GM18520 (cell line): ENCODE data around the gene HYAL4.
A peak's percentile ranks its signal among the peaks of the same experiment; 100 is the strongest.
"Not testable (repeated sequence)": the region's sequence is repeated elsewhere in the genome, so short reads cannot be mapped to it uniquely, and the experiment has no call there.

Experiments
- ATAC-seq: cut with Tn5 transposase; IDR thresholded peaks from one replicate; pipeline ENCODE4 v1.9.1; 2021; ENCODE audit not compliant: unreplicated experiment

HYAL4 gene

DNA sequence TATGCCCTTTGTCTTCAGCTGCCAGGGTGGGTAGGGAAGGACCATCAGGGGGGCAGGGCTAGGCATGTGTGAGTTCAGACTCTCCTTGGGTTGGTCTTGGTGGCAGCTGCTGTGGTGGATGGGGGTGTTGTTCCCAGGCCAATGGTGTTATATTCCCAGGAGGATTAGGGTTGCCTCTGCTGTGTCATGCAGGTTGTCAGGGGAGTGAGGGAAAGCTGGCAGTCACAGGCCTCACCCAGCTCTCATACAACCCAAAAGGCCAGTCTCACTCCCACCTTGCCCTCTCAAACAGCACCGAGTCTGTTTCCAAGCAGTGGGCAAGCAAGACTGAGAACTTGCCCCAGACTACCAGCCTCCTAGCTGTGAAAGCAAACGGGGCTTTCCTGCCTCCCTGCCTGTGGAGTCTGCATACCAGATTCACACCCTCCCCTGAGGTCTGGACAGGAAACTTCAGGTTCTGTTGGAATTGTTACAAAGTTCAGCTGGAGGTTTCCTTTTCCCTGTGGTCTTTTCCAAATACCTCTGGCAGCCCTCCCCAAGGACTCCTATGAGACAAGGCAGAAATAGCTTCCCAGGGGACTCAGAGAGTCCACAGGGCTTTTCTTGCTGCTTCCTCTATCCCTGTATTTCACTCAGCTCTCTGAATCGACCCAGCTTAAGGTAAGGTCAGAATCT lies 1.4 kb downstream of the HYAL4 start:
- ATAC-seq = no peak

DNA sequence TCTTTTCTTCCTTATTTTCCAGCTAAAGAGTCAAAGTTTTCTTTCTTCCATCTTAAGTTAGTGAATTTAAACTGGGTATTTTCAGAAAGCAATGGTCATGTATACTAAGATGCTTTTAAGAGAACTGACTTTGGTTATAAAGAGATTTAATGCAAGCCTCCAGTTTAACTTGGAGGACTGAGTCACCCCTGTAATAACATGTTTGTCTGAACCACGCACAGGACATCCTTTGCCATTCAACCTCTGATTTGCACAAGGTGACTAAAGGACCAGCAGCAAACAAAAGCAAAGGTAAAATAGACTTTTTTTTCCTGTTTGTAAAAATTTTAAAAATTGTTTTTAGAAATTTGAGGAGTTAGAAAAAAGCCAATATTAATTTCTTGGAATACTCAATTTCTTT lies 2.9 kb downstream of the HYAL4 start:
- no peak for ATAC-seq

DNA sequence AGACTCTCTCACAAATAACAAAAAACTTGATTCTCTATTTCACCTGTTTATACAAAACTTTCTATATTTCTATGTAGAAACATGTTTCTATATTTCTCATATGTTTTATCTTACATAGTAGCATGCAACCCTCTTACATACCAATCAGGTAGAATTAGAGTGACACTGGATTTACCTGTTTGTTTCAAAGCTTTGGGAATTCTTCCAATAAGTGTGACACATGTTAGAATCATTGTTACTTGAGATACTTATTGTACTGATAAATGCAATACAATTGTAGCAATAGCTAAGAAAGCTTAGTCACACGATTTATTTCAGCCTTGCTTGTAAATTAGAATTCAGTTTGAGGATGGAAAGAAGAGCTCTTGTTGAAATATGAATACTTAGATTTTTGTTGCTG lies 4.9 kb downstream of the HYAL4 start:
- ATAC-seq = no peak

DNA sequence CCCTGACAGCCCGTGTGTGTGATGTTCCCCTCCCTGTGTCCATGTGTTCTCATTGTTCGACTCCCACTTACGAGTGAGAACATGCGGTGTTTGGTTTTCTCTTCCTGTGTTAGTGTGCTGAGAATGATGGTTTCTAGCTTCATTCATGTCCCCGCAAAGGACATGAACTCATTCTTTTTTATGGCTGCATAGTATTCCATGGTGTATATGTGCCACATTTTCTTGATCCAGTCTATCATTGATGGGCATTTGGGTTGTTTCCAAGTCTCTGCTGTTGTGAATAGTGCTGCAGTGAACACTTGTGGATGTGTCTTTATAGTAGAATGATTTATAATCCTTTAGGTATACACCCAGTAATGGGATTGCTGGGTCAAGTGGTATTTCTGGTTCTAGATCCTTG lies 6.4 kb downstream of the HYAL4 start:
- not testable (repeated sequence) for ATAC-seq

DNA sequence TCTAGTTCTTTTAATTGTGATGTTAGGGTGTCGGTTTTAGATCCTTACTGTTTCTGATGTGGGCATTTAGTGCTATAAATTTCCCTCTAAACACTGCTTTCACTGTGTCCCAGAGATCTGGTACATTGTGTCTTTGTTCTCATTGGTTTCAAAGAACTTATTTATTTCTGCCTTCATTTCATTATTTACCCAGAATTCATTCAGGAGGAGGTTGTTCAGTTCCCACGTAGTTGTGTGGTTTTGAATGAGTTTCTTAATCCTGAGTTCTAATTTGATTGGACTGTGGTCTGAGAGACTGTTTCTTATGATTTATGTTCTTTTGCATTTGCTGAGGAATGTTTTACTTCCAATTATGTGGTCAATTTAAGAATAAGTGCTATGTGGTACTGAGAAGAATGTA lies 9.3 kb downstream of the HYAL4 start:
- ATAC-seq = not testable (repeated sequence)

DNA sequence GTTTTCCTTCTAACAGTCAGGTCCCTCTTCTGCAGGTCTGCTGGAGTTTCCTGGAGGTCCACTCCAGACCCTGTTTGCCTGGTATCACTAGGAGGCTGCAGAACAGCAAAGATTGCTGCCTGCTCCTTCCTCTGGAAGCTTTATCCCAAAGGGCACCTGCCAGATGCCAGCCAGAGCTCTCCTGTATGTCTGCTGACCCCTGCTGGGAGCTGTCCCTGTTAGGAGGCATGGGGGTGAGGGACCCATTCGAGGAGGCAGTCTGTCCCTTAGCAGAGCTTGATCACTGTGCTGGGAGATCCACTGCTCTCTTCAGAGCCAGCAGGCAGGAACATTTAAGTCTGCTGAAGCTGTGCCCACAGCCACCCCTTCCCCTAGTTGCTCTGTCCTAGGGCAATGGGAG lies 11.5 kb downstream of the HYAL4 start:
- not testable (repeated sequence) for ATAC-seq

DNA sequence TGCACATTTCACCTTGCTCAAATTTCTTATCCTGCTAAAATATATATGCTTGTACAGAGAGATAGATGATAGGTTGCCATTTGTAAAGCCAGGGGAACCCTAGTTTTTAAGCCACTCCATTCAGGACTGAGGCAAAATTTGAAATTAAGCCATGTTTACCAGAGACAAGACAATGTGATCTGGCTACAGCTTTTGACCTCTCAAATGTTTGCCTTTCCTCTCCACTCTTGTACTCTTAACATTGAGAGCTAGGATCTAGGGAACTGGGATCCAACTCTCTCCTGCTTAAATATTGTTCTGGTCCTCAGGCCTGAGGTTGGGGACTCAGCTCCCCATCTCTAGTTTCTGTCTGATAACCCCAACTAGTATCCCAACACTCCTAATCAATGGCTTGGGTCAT lies 15.9 kb downstream of the HYAL4 start:
- ATAC-seq = no peak

DNA sequence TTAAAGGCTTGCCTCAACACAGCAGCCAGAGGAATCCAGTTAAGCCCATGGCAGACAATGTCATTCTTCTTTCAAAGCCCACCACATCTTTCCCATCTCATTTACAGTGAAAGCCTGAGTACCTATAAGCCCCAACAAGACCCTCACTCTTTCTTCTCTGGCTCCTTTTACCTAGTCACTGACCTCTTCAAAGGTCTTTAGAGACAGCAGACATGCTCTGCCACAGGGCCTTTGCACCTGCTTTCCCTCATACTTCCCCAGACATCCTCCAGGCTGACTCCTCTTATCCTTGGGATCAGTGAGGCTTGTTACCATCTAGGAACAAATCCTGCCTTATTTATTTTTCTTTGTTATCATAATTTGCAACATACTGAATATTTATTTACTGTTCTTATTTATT lies 17.8 kb downstream of the HYAL4 start:
- no peak for ATAC-seq

DNA sequence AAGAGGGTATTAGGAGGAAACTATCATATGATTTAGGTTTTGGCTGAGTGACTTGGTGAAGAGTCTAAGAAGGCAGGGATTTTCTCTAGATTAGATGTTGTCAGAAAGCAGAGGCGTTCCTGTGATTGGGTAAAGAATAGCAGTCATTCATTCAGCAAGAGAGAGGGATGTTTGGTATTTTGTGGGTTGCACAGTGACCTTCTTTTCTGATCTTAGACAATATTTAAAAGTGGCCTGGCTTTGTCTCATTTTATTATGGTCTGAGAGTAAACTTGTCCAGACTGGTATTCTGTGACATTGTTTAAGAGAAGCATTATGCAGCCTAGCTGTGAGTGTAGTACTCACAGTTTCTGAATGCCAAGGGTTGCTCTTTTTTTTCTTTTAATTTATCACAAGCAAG lies 18.5 kb downstream of the HYAL4 start:
- no peak for ATAC-seq

DNA sequence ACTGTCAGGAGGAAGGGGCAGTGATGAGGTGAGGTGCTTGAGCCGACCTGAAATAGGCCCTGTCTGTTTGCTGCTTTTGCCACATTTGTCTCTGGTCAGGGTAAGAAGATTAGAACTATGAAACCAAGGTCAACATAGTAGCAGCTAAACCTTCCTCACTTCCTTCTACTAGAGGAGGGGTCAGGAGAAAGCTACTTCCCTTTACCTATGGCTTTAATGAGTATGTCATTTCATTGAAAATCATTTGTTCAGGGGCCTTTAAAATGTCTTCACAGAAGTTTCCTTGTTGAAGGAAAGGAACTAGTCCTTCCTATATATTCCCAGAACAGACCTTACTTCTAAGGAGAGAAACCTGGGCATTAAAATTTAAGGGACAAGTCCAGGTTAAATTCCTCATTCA lies 19.0 kb downstream of the HYAL4 start:
- ATAC-seq = no peak

DNA sequence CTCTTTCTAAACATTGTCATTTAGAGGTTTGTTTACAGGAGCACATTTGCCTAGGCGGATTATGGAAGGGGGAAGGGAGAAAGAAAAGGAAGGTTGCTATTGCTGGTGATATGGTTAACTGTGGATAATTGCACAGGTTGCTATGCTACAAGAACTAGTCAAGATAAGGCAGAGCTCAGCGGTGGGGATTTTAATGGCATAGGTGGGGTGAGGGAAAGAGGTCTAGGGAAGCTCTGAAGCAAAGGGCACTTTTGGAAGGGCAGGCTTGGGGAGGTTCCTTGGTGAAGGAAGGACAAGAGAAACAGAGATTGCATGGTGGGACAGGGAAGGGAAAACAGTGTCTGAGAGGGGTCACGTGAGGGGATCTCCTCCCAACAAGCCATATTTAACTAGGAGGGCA lies 19.5 kb downstream of the HYAL4 start:
- ATAC-seq = no peak

DNA sequence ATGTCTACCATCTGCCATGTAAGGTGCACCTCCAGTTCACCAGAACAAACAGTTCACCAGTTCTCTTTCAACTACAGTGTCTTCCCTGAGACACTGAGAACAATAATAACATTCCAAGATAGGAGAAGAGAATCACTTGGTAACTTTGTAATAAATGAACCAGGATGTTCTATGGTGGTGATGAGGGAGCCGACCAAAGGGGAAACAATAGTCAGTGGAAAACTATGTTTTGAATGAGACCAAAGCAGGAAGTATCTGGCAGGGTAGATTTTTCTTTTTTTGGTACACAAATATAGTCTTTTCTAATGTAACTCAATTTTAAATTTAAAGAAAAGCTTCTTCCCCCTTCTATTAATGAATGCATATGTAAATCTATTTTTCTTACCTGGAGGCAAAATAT lies 20.0 kb downstream of the HYAL4 start:
- no peak for ATAC-seq

DNA sequence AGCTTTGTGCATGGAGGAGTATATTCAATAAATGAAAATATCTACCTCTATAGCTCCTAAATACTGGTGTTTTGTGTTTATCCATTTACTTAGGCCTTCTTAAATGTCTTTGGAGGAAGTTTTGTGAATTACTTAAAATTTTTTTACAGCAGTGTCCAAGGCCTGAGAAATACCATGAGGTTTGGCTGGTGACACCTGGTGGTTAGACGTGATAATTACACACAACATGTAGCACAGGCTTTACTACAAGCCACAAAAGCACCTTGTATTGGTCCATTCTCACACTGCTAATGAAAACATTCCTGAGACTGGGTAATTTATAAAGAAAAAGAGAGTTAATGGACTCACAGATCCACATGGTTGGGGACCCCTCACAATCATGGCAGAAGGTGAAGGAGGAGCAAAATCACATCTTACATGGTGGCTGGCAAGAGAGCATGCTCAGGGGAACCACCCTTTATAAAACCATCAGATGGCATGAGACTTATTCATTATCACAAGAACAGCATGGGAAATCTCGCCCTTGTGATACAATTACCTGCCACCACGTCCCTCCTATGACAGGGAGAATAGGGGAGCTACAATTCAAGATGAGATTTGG lies 20.6 kb downstream of the HYAL4 start:
- ATAC-seq = peak; percentile 77

DNA sequence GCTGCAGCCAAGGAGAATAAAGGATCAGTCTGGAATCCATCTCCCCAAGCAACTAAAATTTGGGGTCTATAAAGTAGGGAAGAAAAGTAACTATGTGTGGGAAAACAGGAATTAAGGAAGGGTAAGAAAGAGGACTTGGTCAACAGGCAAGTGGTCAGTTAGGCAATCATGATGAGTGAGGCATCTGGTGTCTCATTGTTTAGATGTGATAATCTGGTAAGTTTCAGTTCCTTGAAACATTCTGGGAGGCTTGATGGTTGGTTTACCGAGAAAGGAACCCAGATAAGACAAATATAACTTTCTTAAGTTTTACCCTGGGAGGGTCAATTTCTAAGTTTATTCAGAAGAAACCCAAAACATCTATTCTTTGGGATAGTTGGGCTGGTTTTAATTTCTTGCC lies 22.3 kb downstream of the HYAL4 start:
- ATAC-seq = no peak

DNA sequence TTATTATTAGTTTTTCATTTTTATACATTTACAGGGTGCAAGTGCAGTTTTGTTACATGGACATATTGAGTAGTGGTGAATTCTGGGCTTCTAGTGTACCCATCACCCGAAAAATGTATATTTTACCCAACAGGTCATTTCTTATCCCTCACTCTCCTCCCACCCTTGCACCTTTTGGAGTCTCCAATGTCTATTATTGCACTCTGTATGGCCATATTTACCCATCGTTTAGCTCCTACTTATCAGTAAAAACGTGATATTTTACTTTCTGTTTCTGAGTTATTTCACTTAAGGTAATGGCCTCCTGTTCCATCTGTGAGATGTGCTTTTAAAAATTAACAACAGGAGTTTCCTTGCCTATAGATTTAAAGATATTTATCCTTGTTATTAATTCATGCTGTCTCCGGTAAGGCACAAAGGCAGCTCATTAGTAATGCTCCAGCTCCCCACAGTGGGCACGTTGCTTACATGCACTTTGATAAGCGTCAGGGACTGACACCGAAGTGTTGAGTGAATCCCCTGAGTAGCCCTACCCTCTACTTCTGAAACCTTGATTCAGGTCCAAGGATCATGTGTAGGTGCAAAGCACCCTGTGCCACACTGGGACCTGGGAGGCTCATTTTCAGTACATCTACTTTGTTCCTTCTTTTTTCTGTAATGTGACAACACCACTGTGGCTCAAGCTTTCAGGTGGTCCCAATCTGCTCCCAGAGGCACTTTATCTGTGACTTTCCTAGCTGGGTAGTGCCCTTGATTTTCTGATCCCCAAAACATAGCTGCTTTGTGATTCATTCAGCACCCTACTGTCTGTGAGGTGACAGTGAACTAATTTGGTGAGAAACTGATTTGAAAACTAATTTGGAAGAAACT lies 27.3 kb downstream of the HYAL4 start:
- peak; percentile 92 for ATAC-seq

DNA sequence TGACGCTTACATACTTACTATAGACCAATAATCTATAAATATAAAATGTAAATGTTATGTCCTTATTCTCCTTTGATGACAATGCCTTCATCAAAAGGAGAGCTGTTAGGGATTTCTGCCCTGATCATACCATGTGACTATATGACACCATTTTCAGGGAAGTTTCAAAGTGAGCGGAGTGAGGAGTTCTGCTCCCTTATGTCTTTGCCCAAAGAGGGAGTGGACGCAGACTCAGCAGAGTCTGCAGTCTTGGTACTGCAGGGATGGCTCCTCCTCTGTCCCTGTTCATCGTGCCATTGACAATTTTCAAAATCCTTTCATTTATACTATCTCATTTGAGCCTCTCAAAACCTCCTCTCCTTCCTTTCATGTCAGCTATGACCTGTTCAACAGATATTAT lies 27.9 kb downstream of the HYAL4 start:
- no peak for ATAC-seq

DNA sequence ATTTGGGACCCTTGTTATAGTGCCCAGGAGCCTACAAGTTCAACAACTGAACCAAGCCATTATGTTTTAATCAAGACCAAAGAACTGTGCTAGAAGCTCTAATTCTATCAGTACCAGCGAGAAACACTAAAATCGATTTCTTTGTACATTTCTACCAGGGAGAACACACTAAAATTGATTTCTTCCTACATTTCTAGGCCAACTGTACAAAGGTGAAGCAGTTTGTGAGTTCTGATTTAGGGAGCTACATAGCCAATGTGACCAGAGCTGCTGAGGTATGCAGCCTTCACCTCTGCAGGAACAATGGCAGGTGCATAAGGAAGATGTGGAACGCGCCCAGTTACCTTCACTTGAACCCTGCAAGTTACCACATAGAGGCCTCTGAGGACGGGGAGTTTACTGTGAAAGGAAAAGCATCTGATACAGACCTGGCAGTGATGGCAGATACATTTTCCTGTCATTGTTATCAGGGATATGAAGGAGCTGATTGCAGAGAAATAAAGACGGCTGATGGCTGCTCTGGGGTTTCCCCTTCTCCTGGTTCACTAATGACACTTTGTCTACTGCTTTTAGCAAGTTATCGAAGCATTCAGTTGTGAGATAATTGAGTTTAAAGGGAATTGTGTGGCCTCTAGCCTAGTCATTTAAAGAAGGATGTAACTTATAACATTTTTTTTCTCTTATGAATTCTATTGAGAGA lies 31.7 kb downstream of the HYAL4 start:
- ATAC-seq = no peak

DNA sequence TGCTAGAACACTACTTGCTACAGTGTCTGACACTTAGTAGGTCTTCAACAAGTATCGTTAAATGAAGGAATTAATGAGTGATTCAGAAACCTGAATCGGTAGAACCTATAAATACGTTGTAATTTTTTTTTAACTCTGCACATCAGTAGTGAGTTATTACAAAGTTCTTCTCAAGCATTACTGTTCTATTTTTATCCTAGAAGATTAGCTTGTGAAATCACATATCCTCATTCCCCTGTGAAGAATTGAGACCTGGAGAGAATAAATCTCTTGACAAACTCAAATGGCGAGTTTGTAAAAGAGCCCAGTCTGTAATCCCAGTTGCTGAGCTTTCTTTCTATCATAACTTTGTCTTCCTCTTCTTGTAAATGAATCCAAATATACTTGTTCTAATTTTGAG lies 34.7 kb downstream of the HYAL4 start:
- no peak for ATAC-seq

DNA sequence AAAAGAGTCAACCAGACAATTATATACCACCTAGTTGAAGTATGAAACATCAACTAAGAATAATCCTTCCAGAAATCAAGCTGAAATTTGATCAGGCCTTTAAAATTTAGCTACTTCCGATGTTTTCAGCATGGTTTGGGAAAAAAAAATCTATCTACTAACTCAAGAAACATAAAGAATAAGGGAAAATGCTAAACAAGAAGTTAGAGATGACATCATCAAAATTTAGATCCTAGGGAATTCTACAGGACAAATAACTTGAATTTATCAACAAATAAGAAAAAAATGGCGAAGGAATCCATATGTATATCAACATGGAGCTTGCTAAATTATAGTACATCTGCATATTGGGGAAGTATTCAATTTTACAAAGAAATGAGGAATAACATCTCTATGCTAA lies 36.3 kb downstream of the HYAL4 start:
- no peak for ATAC-seq

DNA sequence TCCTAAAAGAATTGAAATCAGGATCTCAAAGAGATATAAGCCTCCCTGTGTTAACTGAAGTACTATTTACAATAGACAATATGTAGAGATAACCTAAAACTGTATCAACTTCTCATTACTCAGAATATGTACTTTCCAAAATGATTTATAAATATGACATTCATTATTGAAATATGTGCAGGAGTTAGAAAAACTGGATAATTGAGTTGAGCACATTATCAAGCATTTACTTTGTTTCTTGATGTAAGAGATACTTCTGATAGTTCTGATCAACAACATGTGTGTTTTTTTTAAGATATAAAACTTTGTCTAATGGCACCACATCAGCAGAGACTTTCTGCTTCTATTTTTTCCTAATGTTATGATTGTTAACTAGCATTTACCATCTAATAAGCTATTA lies 38.2 kb downstream of the HYAL4 start:
- no peak for ATAC-seq

DNA sequence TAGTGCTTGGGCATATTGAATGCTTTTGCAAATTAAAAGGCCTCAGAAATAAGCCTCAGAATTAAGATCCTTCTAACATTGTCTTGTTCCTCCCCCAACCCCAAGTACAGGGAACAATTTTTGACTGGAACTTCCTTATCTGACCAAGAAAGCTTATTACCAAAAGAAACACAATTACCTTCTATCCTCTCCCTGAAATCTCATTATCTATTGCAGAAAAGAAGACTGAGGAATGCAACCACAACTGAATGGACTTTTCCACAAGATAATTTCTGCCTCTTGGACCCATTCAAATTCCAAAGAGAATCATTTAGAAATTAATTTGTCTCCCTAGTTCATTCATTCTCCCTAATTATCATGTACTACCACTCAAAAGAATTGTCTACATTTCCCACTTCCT lies 43.2 kb downstream of the HYAL4 start:
- ATAC-seq = no peak

DNA sequence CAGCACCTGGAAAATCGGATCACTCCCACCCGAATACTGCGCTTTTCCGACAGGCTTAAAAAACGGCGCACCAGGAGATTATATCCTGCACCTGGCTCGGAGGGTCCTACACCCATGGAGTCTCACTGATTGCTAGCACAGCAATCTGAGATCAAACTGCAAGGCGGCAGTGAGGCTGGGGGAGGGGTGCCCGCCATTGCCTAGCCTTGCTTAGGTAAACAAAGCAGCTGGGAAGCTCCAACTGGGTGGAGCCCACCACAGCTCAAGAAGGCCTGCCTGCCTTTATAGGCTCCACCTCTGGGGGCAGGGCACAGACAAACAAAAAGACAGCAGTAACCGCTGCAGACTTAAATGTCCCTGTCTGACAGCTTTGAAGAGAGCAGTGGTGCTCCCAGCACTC lies 49.8 kb downstream of the HYAL4 start:
- ATAC-seq = not testable (repeated sequence)
